ENCODE data around the gene PPIP5K2. TPM values are rescaled to one million over a fixed set of nuclear protein-coding genes. Genes with fewer than 3 reads are reported as not detected.
"Not testable (repeated sequence)": the region's sequence is repeated elsewhere in the genome, so short reads cannot be mapped to it uniquely, and the experiment has no call there.

The PPIP5K2 gene
- total RNA-seq, 1 donor from 2014 or later: 38.6 TPM

DNA sequence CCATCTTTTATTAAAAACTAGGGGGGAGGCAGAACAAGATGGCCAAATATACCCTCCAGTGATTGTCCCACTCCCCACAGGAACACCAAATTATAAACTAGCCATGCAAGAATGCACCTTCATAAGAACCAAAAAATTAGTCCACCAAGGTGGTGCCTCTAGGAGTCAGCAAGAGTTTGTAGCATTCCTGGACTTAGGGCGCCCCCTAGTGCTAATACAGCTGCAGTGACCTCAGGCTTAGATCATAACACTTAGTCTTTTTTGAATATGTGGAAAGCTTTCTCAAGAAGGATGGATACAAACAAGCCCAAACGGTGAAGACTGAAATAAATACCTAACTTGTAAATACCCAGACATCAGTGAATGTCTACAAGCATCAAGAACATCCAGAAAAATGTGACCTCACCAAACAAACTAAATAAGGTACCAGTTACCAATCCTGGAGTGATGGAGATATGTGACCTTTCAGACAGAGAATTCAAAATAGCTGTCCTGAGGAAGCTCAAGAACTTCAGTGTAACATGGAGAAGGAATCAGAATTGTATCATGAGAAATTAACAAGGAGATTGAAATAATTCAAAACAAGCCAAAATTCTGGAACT lies 19.3 kb downstream of the PPIP5K2 start:
- H3K4me1 ChIP-seq (ENCODE audit: control insufficient read depth in 3 of 3, insufficient read depth in 3 of 3, low read length in 3 of 3): no peaks in the 10 kb centered on the region
- no peaks in the 10 kb centered on the region for H3K27me3 ChIP-seq (ENCODE audit: control insufficient read depth in 3 of 3, insufficient read depth in 3 of 3, low read length in 3 of 3)
- no peak overlapping the region for H3K4me3 ChIP-seq (ENCODE audit: low read length in 3 of 3)
- H3K9me3 ChIP-seq (ENCODE audit: control insufficient read depth in 3 of 3, low read length in 3 of 3): no peaks in the 10 kb centered on the region
- peaks cover 0 to 6% (median 5%) of the 10 kb centered on the region in 3 donors for H3K36me3 ChIP-seq (ENCODE audit: control insufficient read depth in 3 of 3, insufficient read depth in 3 of 3, low read length in 3 of 3)
- no peak overlapping the region for H3K9ac ChIP-seq (ENCODE audit: low read depth in 1 of 3, low read length in 3 of 3)
- no peak overlapping the region for H3K27ac ChIP-seq (ENCODE audit: low read depth, low read length)

GRCh38 chr5:103142132-103142531 lies 22.0 kb downstream of the PPIP5K2 start:
- not testable (repeated sequence) for H3K4me3 ChIP-seq (ENCODE audit: low read length in 3 of 3); H3K4me1 ChIP-seq (ENCODE audit: control insufficient read depth in 3 of 3, insufficient read depth in 3 of 3, low read length in 3 of 3); H3K27me3 ChIP-seq (ENCODE audit: control insufficient read depth in 3 of 3, insufficient read depth in 3 of 3, low read length in 3 of 3); H3K36me3 ChIP-seq (ENCODE audit: control insufficient read depth in 3 of 3, insufficient read depth in 3 of 3, low read length in 3 of 3); H3K27ac ChIP-seq (ENCODE audit: low read depth, low read length); H3K9ac ChIP-seq (ENCODE audit: low read depth in 1 of 3, low read length in 3 of 3); H3K9me3 ChIP-seq (ENCODE audit: control insufficient read depth in 3 of 3, low read length in 3 of 3)

DNA sequence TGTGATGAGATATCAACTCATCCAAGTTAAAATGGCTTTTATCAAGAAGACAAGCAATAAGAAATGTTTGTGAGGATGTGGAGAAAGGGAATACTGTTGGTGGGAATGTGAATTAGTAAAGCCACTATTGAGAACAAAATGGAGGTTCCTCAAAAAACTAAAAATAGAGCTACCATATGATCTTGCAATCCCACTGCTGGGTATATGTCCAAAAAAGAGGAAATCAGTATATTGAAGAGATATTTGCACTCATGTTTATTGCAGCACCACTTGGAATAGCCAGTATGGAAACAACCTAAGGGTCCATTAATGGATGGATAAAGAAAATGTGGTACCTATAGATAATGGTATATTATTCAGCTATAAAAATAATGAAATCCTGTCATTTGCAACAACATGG lies 25.1 kb downstream of the PPIP5K2 start:
- H3K4me3 ChIP-seq (ENCODE audit: low read length in 3 of 3): no peak overlapping the region
- H3K27me3 ChIP-seq (ENCODE audit: control insufficient read depth in 3 of 3, insufficient read depth in 3 of 3, low read length in 3 of 3): no peaks in the 10 kb centered on the region
- H3K36me3 ChIP-seq (ENCODE audit: control insufficient read depth in 3 of 3, insufficient read depth in 3 of 3, low read length in 3 of 3): peaks cover 0 to 5% (median 0%) of the 10 kb centered on the region in 3 donors
- no peaks in the 10 kb centered on the region for H3K9me3 ChIP-seq (ENCODE audit: control insufficient read depth in 3 of 3, low read length in 3 of 3)
- H3K9ac ChIP-seq (ENCODE audit: low read depth in 1 of 3, low read length in 3 of 3): no peak overlapping the region
- no peak overlapping the region for H3K27ac ChIP-seq (ENCODE audit: low read depth, low read length)
- no peaks in the 10 kb centered on the region for H3K4me1 ChIP-seq (ENCODE audit: control insufficient read depth in 3 of 3, insufficient read depth in 3 of 3, low read length in 3 of 3)

DNA sequence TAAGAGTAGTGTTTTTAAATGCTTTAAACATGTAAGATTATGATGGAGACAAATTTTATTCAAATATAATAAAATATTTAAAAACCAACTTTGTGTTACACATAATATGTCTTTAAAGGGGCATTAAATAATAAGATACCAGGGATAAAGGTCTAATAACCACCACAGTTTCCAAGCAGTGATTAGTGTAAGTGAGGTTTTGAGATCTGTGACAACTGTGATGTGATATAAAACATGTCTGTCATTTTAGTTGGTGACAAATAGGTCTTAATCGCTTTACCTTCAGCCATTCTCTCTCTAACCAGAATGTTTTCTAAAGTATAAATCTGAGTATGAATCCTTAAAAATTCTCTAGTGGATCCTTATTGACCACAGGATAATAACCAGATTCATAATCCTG lies 28.1 kb downstream of the PPIP5K2 start:
- Histone ChIP-seq H3K9ac (ENCODE audit: low read depth in 1 of 3, low read length in 3 of 3) (no peak overlapping the region), H3K27ac (ENCODE audit: low read depth, low read length) (no peak overlapping the region), H3K4me1 (ENCODE audit: control insufficient read depth in 3 of 3, insufficient read depth in 3 of 3, low read length in 3 of 3) (no peaks in the 10 kb centered on the region), H3K4me3 (ENCODE audit: low read length in 3 of 3) (no peak overlapping the region), H3K9me3 (ENCODE audit: control insufficient read depth in 3 of 3, low read length in 3 of 3) (no peaks in the 10 kb centered on the region), H3K36me3 (ENCODE audit: control insufficient read depth in 3 of 3, insufficient read depth in 3 of 3, low read length in 3 of 3) (peaks cover 0 to 13% (median 3%) of the 10 kb centered on the region in 3 donors), H3K27me3 (ENCODE audit: control insufficient read depth in 3 of 3, insufficient read depth in 3 of 3, low read length in 3 of 3) (no peaks in the 10 kb centered on the region)

DNA sequence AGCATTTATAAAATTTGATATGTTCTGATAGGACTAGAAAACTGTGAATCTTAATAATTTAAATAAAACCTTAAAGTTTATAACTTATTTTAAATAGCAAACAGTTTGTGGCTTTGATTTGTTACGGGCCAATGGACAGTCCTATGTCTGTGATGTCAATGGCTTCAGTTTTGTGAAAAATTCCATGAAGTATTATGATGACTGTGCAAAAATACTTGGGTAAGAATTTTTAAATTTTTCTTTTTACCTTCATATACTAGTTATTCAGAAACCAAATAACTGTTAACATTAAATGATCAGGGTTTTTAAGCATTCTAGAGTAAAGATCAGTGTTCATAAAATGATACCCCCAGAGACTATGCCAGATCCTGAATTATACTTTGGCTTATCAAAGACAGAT lies 31.1 kb downstream of the PPIP5K2 start:
- H3K9me3 ChIP-seq (ENCODE audit: control insufficient read depth in 3 of 3, low read length in 3 of 3): no peaks in the 10 kb centered on the region
- no peak overlapping the region for H3K9ac ChIP-seq (ENCODE audit: low read depth in 1 of 3, low read length in 3 of 3)
- H3K36me3 ChIP-seq (ENCODE audit: control insufficient read depth in 3 of 3, insufficient read depth in 3 of 3, low read length in 3 of 3): peaks cover 0 to 22% (median 14%) of the 10 kb centered on the region in 3 donors
- H3K27me3 ChIP-seq (ENCODE audit: control insufficient read depth in 3 of 3, insufficient read depth in 3 of 3, low read length in 3 of 3): no peaks in the 10 kb centered on the region
- H3K4me1 ChIP-seq (ENCODE audit: control insufficient read depth in 3 of 3, insufficient read depth in 3 of 3, low read length in 3 of 3): no peaks in the 10 kb centered on the region
- no peak overlapping the region for H3K4me3 ChIP-seq (ENCODE audit: low read length in 3 of 3)
- no peak overlapping the region for H3K27ac ChIP-seq (ENCODE audit: low read depth, low read length)

DNA sequence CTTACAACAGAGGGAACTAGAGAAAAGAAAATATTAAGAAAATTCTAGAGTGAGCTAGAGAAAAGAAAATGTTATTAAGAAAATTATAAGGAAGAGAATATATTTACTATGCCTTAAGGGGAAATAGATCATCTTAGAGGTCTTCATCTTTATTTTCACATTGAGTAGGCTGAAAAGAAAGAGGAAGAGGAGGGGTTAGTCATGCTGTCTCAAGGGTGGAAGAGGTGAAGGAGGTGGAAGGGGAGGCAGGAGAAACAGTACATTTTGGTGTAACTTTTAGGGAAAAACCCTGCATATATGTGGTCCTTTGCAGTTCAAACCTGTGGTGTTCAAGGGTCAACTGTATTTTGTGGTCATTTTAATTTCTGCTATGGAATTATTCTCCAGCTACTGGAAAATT lies 46.6 kb downstream of the PPIP5K2 start:
- H3K9ac ChIP-seq (ENCODE audit: low read depth in 1 of 3, low read length in 3 of 3): no peak overlapping the region
- H3K27ac ChIP-seq (ENCODE audit: low read depth, low read length): no peak overlapping the region
- peaks cover 2 to 13% (median 4%) of the 10 kb centered on the region in 3 donors for H3K36me3 ChIP-seq (ENCODE audit: control insufficient read depth in 3 of 3, insufficient read depth in 3 of 3, low read length in 3 of 3)

GRCh38 chr5:103174147-103174546 lies 54.0 kb downstream of the PPIP5K2 start:
- Histone ChIP-seq H3K27me3 (ENCODE audit: control insufficient read depth in 3 of 3, insufficient read depth in 3 of 3, low read length in 3 of 3) (no peaks in the 10 kb centered on the region), H3K27ac (ENCODE audit: low read depth, low read length) (no peak overlapping the region), H3K4me3 (ENCODE audit: low read length in 3 of 3) (no peak overlapping the region), H3K9me3 (ENCODE audit: control insufficient read depth in 3 of 3, low read length in 3 of 3) (no peaks in the 10 kb centered on the region), H3K4me1 (ENCODE audit: control insufficient read depth in 3 of 3, insufficient read depth in 3 of 3, low read length in 3 of 3) (no peaks in the 10 kb centered on the region), H3K36me3 (ENCODE audit: control insufficient read depth in 3 of 3, insufficient read depth in 3 of 3, low read length in 3 of 3) (peaks cover 3 to 21% (median 10%) of the 10 kb centered on the region in 3 donors), H3K9ac (ENCODE audit: low read depth in 1 of 3, low read length in 3 of 3) (no peak overlapping the region)

More for the DNA sequence above, 46.6 kb downstream of the PPIP5K2 start:
- Histone ChIP-seq H3K4me1 (ENCODE audit: control insufficient read depth in 3 of 3, insufficient read depth in 3 of 3, low read length in 3 of 3) (no peaks in the 10 kb centered on the region), H3K4me3 (ENCODE audit: low read length in 3 of 3) (no peak overlapping the region), H3K9me3 (ENCODE audit: control insufficient read depth in 3 of 3, low read length in 3 of 3) (no peaks in the 10 kb centered on the region), H3K27me3 (ENCODE audit: control insufficient read depth in 3 of 3, insufficient read depth in 3 of 3, low read length in 3 of 3) (no peaks in the 10 kb centered on the region)

- Histone ChIP-seq H3K9ac (ENCODE audit: low read depth in 1 of 3, low read length in 3 of 3) (no peak overlapping the region), H3K36me3 (ENCODE audit: control insufficient read depth in 3 of 3, insufficient read depth in 3 of 3, low read length in 3 of 3) (peaks cover 3 to 21% (median 10%) of the 10 kb centered on the region in 3 donors)
These were observed 57.4 kb downstream of the PPIP5K2 start for GRCh38 chr5:103177543-103177942.

GRCh38 chr5:103178167-103178566 lies 58.1 kb downstream of the PPIP5K2 start:
- Histone ChIP-seq H3K27ac (ENCODE audit: low read depth, low read length) (no peak overlapping the region), H3K36me3 (ENCODE audit: control insufficient read depth in 3 of 3, insufficient read depth in 3 of 3, low read length in 3 of 3) (peaks cover 3 to 21% (median 10%) of the 10 kb centered on the region in 3 donors)

More at GRCh38 chr5:103177543-103177942, 57.4 kb downstream of the PPIP5K2 start:
- no peak overlapping the region for H3K27ac ChIP-seq (ENCODE audit: low read depth, low read length)
- H3K27me3 ChIP-seq (ENCODE audit: control insufficient read depth in 3 of 3, insufficient read depth in 3 of 3, low read length in 3 of 3): no peaks in the 10 kb centered on the region
- H3K4me1 ChIP-seq (ENCODE audit: control insufficient read depth in 3 of 3, insufficient read depth in 3 of 3, low read length in 3 of 3): no peaks in the 10 kb centered on the region
- H3K4me3 ChIP-seq (ENCODE audit: low read length in 3 of 3): no peak overlapping the region
- no peaks in the 10 kb centered on the region for H3K9me3 ChIP-seq (ENCODE audit: control insufficient read depth in 3 of 3, low read length in 3 of 3)

GRCh38 chr5:103186152-103186551 lies 66.1 kb downstream of the PPIP5K2 start:
- no peaks in the 10 kb centered on the region for H3K9me3 ChIP-seq (ENCODE audit: control insufficient read depth in 3 of 3, low read length in 3 of 3)
- H3K27me3 ChIP-seq (ENCODE audit: control insufficient read depth in 3 of 3, insufficient read depth in 3 of 3, low read length in 3 of 3): no peaks in the 10 kb centered on the region
- H3K27ac ChIP-seq (ENCODE audit: low read depth, low read length): no peak overlapping the region
- H3K36me3 ChIP-seq (ENCODE audit: control insufficient read depth in 3 of 3, insufficient read depth in 3 of 3, low read length in 3 of 3): peaks cover 4 to 26% (median 19%) of the 10 kb centered on the region in 3 donors
- no peak overlapping the region for H3K4me3 ChIP-seq (ENCODE audit: low read length in 3 of 3)
- H3K4me1 ChIP-seq (ENCODE audit: control insufficient read depth in 3 of 3, insufficient read depth in 3 of 3, low read length in 3 of 3): no peaks in the 10 kb centered on the region
- H3K9ac ChIP-seq (ENCODE audit: low read depth in 1 of 3, low read length in 3 of 3): no peak overlapping the region

More at GRCh38 chr5:103178167-103178566, 58.1 kb downstream of the PPIP5K2 start:
- Histone ChIP-seq H3K9ac (ENCODE audit: low read depth in 1 of 3, low read length in 3 of 3) (no peak overlapping the region), H3K4me1 (ENCODE audit: control insufficient read depth in 3 of 3, insufficient read depth in 3 of 3, low read length in 3 of 3) (no peaks in the 10 kb centered on the region), H3K4me3 (ENCODE audit: low read length in 3 of 3) (no peak overlapping the region), H3K9me3 (ENCODE audit: control insufficient read depth in 3 of 3, low read length in 3 of 3) (no peaks in the 10 kb centered on the region), H3K27me3 (ENCODE audit: control insufficient read depth in 3 of 3, insufficient read depth in 3 of 3, low read length in 3 of 3) (no peaks in the 10 kb centered on the region)
